GM19193 (cell line): ENCODE data around the gene KRTAP5-3.

Source experiments
- POLR2A ChIP-seq: IDR thresholded peaks from 4 replicates; pipeline ENCODE4 v1.6.1; 2011; ENCODE audit not compliant: insufficient read depth, insufficient read length; ENCODE audit errors: extremely low read depth

Gene KRTAP5-3, protein sequence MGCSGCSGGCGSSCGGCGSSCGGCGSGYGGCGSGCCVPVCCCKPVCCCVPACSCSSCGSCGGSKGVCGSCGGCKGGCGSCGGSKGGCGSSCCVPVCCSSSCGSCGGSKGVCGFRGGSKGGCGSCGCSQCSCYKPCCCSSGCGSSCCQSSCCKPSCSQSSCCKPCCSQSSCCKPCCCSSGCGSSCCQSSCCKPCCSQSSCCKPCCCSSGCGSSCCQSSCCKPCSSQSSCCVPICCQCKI

DNA sequence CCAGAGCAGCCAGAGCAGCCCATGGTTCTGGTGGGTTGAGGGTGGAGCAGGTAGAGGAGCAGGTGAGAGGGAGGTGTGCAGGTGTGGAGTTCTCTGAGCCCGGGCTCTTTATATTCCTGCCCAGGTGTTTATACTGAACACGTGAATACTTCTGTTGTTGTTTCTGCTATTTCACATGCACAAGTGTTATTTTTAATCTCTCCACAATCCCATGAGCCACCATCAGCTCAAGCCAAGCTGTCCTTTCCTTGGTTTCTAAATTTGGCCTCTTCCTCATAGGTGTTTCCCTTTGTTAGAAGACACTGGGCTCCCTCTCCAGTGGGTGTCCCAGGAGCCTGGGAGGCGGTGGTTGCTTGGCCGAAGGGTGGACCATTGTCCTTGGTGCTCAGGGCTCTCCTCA is at the start of gene KRTAP5-3:
Gene KRTAP5-3 (minus strand): TSS at position 101 of the 400 bp plus-strand sequence. CDS start 78 bp downstream, at position 23.
- no peak for TF ChIP-seq POLR2A

- no peak for TF ChIP-seq POLR2A
Measured at GRCh38 chr11:1656670-1657069, 48.4 kb upstream of the KRTAP5-3 start.

- no peak for TF ChIP-seq POLR2A
Measured at GRCh38 chr11:1656061-1656441, 47.8 kb upstream of the KRTAP5-3 start.

DNA sequence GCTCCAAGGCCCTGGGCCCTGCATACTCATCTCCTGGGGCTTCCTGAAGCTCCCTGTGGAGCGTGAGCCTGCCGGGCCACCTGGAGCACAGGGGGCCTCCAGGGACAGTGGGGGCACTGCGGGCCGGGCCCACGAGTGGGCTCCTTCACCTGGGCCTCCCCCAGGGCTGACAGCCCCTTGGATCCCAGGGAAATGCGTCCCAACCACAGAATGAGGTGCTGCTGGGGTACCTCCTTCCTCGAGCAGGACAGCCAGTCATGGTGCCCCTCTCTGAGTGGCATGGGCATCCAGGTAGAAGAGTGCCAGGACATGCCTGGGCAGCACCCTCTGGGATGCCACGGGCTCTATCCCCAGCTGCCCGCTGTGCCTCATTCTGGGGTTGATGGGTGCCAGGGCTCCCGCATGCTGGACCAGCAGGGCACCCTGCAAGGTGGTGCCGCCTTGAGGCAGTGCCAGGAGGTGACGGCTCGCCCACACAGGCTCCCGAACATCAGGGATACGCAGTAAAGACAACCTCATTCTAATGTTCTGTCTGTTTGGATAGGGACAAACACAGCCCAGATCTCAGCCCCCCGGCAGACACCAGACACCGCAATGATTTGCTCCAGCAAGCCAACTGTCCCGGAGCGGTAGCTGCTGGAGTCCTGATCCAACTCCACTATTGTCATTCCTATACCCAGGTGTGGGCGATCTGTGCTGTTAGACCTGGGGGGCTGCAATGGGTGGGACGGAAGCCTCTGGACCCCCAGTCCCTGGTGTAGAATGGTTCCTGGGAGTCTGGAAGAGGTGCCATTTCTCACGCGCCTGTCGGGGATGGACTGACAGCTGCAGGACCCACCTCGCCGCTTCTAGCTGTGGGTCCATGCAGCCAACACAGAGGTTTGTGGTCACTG is 47.2 kb upstream of the KRTAP5-3 start:
- TF ChIP-seq POLR2A: no peak

DNA sequence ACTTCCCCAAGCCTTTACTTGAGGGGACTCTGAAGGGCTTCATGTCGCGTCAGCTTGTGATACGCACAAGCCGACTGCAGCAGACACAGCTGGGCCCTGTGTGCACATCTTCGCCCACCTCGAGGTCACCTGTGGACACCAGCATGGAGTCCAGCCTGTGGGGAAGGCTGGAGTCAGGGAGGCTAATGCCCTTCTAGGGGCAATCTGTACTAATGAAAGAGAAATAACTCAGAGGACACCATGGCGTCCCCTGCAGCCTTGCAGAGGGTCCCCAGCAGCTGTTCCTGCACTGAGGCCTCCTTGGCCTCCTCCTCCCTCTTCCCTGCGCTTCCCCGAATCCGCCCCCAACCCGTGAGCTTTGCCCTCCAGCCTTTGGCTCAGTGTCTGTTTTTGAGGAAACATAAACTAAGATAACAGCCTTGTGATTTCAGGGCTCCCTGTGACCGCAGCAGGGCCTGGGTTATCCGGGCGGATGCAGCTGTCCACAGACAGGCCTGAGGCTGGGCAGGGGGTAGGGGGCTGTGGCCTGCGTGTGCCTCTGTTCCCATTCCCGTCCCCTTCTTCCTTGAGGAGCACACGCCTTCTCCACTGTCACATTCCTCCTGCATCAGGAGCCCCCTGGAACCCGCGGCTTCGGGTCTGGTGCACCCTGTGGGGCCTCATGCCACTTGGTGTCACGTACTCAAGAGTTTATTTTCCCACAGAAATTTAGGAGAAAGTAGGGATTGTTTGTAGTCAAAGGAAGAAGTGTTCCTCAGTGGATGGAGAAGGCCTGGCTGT is 46.3 kb upstream of the KRTAP5-3 start:
- TF ChIP-seq POLR2A: no peak

- TF ChIP-seq POLR2A: no peak
Measured at GRCh38 chr11:1653541-1654387, 45.5 kb upstream of the KRTAP5-3 start.

DNA sequence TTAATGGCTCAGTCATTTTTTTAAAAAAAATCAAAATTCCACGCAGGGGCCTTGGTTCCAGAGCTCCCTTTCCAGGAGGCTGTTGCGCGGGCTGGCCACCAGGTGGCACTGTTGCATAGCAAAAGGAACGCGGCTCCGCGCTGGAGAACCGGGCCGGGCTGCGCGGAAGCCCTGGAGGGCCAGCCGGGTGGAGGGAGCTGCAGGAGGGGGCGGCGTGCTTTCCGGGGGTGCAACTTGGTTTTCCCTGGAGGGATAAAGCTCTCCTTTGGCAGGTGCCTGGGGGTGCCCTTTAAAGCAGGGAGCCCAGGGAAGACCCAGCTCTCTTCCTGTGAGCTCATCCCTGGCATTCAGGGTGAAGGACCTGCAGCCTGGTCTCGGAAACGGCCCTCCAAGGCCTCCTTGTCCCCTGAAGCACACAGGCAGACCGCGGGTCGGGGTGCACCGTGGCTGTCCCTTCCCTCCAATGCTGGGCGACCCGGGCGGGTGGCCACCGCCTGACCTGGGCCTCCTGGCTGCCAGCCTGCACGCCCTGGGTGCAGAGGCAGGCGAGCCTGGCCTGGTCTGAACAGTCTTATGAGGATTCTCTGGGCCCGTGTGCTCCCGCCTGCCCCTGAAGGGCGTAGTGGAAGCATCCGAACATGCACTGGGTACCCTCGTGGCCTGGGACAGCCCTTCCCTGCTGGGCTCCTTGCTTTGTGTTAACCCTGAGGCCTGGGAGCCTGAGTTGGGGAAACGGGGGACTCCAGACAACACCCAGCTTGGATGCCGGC is 44.7 kb upstream of the KRTAP5-3 start:
- no peak for TF ChIP-seq POLR2A

- TF ChIP-seq POLR2A: no peak
Measured at GRCh38 chr11:1652442-1652770, 44.1 kb upstream of the KRTAP5-3 start.

DNA sequence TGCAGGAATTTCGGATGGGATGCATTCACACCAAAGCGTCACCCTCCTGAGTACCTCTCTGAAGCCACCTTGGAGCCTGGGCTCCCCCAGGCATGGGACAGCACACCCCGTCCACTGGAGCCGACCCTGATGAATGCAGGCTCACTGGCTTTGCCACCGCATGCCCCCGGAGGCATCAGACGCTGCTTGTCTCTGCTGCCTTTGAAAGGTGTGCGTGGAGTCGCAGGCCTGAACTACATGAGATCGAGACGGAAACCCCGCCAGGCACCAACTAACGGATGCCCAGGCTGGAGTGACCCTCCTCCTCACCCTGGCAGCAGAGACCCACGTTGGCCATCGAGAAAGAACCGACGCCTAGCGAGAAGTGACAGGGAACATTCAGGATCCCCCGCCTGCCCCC is 43.8 kb upstream of the KRTAP5-3 start:
- no peak for TF ChIP-seq POLR2A

- TF ChIP-seq POLR2A: no peak
Measured at GRCh38 chr11:1651411-1651980, 43.2 kb upstream of the KRTAP5-3 start.

GRCh38 chr11:1650918-1651262 is 42.6 kb upstream of the KRTAP5-3 start:
- no peak for TF ChIP-seq POLR2A

DNA sequence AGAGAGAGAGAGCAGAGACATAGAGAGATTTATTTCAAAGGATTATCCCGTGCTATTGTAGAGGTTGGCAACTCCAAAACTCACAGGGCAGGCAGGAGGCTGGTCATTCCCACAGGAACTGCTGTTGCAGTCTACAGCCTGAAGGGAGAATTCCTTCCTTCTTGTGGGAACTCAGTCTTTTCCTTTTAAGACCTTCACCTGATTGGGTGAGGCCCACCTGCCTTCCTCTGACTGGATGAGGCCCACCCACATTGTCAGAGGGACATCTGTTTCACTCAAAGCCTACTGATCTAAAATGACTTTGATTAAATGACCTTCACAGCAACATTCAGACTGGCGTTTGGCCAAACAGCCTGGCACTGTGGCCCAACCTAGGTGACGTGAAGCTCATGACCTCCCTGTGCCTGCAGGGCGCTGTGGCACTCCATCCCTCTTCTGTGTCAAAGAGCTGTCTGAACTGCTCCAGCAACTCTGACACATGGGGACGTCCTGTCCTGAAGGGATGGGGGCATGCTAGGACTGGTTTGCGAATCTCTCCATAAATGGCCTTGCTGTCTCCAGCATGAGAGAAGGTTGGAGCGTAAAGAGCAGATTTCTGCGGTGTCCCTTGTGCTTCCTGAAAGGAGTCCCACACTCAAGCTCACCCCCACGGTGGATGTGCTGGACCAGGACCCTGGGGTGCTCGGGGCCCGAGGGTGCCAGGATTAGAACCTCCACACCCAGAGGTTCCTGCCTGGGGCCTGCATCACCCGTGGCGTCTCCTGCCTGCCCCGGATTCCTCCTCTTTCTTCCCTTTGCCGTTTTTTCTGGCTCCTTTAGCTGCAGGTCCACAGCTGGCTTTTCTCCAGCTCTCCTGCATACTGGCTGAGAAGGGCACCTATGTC is 42.0 kb upstream of the KRTAP5-3 start:
- no peak for TF ChIP-seq POLR2A
